OCI-LY1 (cell line): Measurements from ENCODE around the gene RDH13.

ENCODE experiments used
- H2AFZ ChIP-seq: fragments of 200-600 bp; sonication (generic), shearing (Covaris generic); 2 replicates; pipeline ENCODE4 v1.6.0; 2014; ENCODE audit warnings: antibody characterized with exemption, mild to moderate bottlenecking, low read length
- H3F3A ChIP-seq: fragments of 200-600 bp; sonication (generic), shearing (Covaris generic); 2 replicates; pipeline ENCODE4 v1.6.0; 2014; ENCODE audit warnings: mild to moderate bottlenecking, antibody characterized with exemption, low read length, moderate library complexity; ENCODE audit not compliant: insufficient read depth
- H3K27ac ChIP-seq: fragments of 200-600 bp; sonication (generic); 2 replicates; pipeline ENCODE4 v1.5.1; 2014; ENCODE audit warnings: low read length, mixed run types, mild to moderate bottlenecking, low read depth; ENCODE audit not compliant: poor library complexity, severe bottlenecking
- H3K27me3 ChIP-seq: fragments of 200-600 bp; sonication (generic); 2 replicates; pipeline ENCODE4 v1.6.0; 2014; ENCODE audit warnings: antibody characterized with exemption, mild to moderate bottlenecking, low read length, moderate library complexity; ENCODE audit not compliant: insufficient read depth
- H3K36me3 ChIP-seq: fragments of 200-600 bp; sonication (generic); 2 replicates; pipeline ENCODE4 v1.6.1; 2014; ENCODE audit warnings: mild to moderate bottlenecking, antibody characterized with exemption, low read length, moderate library complexity, mixed read lengths; ENCODE audit not compliant: insufficient read depth
- H3K4me1 ChIP-seq: fragments of 200-600 bp; sonication (generic); 2 replicates; pipeline ENCODE4 v1.5.1; 2014; ENCODE audit warnings: mild to moderate bottlenecking, low read length, moderate library complexity; ENCODE audit not compliant: insufficient read depth, severe bottlenecking
- H3K4me2 ChIP-seq: fragments of 200-600 bp; sonication (generic), shearing (Covaris generic); 2 replicates; pipeline ENCODE4 v1.6.1; 2014; ENCODE audit warnings: low read length
- H3K4me3 ChIP-seq: fragments of 200-600 bp; sonication (generic); 2 replicates; pipeline ENCODE4 v1.5.1; 2014; ENCODE audit warnings: low read length, low read depth, mild to moderate bottlenecking, mixed read lengths; ENCODE audit not compliant: poor library complexity, severe bottlenecking
- H3K79me2 ChIP-seq: fragments of 200-600 bp; shearing (Covaris generic); 2 replicates; pipeline ENCODE4 v1.6.1; 2016; ENCODE audit warnings: mixed run types, low read length, mixed read lengths; ENCODE audit not compliant: insufficient read depth
- H3K9ac ChIP-seq: fragments of 200-600 bp; sonication (generic), shearing (Covaris generic); 2 replicates; pipeline ENCODE4 v1.6.1; 2014; ENCODE audit warnings: mild to moderate bottlenecking, low read length, mixed read lengths
- H3K9me2 ChIP-seq: fragments of 200-600 bp; sonication (generic), shearing (Covaris generic); 2 replicates; pipeline ENCODE4 v1.6.1; 2014; ENCODE audit warnings: low read depth, mild to moderate bottlenecking, low read length, mixed read lengths
- H3K9me3 ChIP-seq: fragments of 200-600 bp; shearing (Covaris generic); 2 replicates; pipeline ENCODE4 v1.6.1; 2014; ENCODE audit warnings: low read length, mixed read lengths
- H4K20me1 ChIP-seq: fragments of 200-600 bp; sonication (generic), shearing (Covaris generic); 2 replicates; pipeline ENCODE4 v1.6.0; 2016; ENCODE audit warnings: mild to moderate bottlenecking, low read length; ENCODE audit not compliant: insufficient read depth
- EZH2 ChIP-seq: fragments of 200-600 bp; sonication (generic), shearing (Covaris generic); IDR thresholded peaks from 2 replicates; pipeline ENCODE4 v1.8.0; 2017; ENCODE audit warnings: borderline replicate concordance, mixed run types, mild to moderate bottlenecking, antibody characterized with exemption, low read length, moderate library complexity, mixed read lengths
- TF ChIP-seq, protein P1 (sequence below): fragments of 200-600 bp; sonication (generic), shearing (Covaris generic); IDR thresholded peaks from 2 replicates; pipeline ENCODE4 v1.5.1; 2017; ENCODE audit warnings: mild to moderate bottlenecking, antibody characterized with exemption, low read length, moderate library complexity, mixed read lengths

The RDH13 gene

GRCh38 chr19:55098716-55099556, 36.0 kb upstream of the RDH13 start:
- H3K9me2 ChIP-seq, result no peaks in the 10 kb centered on the region
- H3K4me1 ChIP-seq, result peaks cover 11% of the 10 kb centered on the region
- no peak overlapping the region for H3K27ac ChIP-seq
- H3K4me3 ChIP-seq, result no peak overlapping the region
- H2AFZ ChIP-seq, result no peak overlapping the region
- TF ChIP-seq, protein P1, sequence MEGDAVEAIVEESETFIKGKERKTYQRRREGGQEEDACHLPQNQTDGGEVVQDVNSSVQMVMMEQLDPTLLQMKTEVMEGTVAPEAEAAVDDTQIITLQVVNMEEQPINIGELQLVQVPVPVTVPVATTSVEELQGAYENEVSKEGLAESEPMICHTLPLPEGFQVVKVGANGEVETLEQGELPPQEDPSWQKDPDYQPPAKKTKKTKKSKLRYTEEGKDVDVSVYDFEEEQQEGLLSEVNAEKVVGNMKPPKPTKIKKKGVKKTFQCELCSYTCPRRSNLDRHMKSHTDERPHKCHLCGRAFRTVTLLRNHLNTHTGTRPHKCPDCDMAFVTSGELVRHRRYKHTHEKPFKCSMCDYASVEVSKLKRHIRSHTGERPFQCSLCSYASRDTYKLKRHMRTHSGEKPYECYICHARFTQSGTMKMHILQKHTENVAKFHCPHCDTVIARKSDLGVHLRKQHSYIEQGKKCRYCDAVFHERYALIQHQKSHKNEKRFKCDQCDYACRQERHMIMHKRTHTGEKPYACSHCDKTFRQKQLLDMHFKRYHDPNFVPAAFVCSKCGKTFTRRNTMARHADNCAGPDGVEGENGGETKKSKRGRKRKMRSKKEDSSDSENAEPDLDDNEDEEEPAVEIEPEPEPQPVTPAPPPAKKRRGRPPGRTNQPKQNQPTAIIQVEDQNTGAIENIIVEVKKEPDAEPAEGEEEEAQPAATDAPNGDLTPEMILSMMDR, result peak; percentile 48
- no peak for TF ChIP-seq EZH2
- H3K9ac ChIP-seq, result no peak overlapping the region
- no peaks in the 10 kb centered on the region for H3K27me3 ChIP-seq
- no peaks in the 10 kb centered on the region for H3F3A ChIP-seq
- peaks cover 26% of the 10 kb centered on the region for H3K36me3 ChIP-seq
- no peak overlapping the region for H3K4me2 ChIP-seq
- no peaks in the 10 kb centered on the region for H4K20me1 ChIP-seq
- H3K9me3 ChIP-seq, result peaks cover 4% of the 10 kb centered on the region; the same call in 1 of the 2 replicates
- H3K79me2 ChIP-seq, result no peaks in the 10 kb centered on the region

DNA sequence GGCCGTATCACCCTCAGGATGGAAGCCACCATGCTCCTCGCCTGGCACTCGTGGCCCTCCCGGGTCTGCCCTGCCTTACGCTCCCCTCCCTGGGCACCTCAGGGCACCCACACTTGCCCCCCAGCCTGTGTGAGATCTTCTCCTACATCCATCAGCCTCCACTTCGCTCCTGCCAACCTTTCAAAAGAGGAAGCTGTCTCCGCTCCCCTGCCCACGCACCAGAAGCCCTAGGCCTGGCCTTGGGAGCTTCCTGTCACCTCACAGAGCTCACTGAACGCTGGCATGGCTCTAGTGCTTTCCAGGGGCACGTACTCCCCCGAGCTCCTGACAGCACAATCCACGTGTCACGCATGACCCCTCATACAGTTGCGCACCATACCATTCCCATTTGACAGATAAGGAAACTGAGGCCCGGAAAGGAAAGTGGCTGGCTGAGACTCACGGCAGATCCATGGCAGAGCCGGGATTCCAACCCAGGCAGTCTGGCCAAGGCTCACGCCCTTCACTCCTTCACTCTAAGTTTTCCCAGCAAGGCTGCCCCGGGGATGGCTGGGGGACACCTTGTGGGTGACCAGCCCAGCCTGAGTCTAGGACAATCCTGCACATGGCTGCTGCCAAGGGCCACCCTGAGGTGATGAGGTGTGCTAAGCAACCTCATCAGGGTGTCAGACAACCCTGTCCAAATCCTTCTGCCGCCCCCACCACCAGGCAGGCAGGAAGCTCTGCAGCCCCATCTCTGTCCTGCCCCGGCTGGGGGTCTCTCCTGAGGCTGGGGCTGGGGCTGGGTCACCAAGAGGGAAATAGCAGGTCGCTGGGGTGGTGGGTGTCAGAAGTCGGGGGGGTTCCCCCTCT, 35.1 kb upstream of the RDH13 start:
- peaks cover 21% of the 10 kb centered on the region for H3K36me3 ChIP-seq
- H3K9me3 ChIP-seq, result no peaks in the 10 kb centered on the region; the same call in 1 of the 2 replicates
- H3K27me3 ChIP-seq, result no peaks in the 10 kb centered on the region
- H3K9ac ChIP-seq, result no peak overlapping the region; the same call in 1 of the 2 replicates
- no peaks in the 10 kb centered on the region for H3K79me2 ChIP-seq
- TF ChIP-seq EZH2, result no peak
- TF ChIP-seq, protein P1, result no peak
- H3K4me3 ChIP-seq, result no peak overlapping the region
- peak overlapping the region; percentile 21 for H3K27ac ChIP-seq
- H3F3A ChIP-seq, result no peaks in the 10 kb centered on the region
- H3K9me2 ChIP-seq, result no peaks in the 10 kb centered on the region
- H3K4me2 ChIP-seq, result no peak overlapping the region
- H3K4me1 ChIP-seq, result peaks cover 11% of the 10 kb centered on the region
- H2AFZ ChIP-seq, result no peak overlapping the region
- no peaks in the 10 kb centered on the region for H4K20me1 ChIP-seq

- peaks cover 12% of the 10 kb centered on the region; the same call in 1 of the 2 replicates for H3K36me3 ChIP-seq
- H3K4me1 ChIP-seq, result peaks cover 11% of the 10 kb centered on the region
- TF ChIP-seq, protein P1, result no peak; the same call in 1 of the 2 replicates
- TF ChIP-seq EZH2, result no peak
- H3K79me2 ChIP-seq, result no peaks in the 10 kb centered on the region
- no peaks in the 10 kb centered on the region for H3K9me3 ChIP-seq
- H3K27ac ChIP-seq, result no peak overlapping the region
- no peak overlapping the region for H3K4me3 ChIP-seq
- H3F3A ChIP-seq, result no peaks in the 10 kb centered on the region
- H3K9me2 ChIP-seq, result no peaks in the 10 kb centered on the region
- no peak overlapping the region for H3K9ac ChIP-seq
- no peak overlapping the region for H3K4me2 ChIP-seq
- H3K27me3 ChIP-seq, result no peaks in the 10 kb centered on the region
- no peaks in the 10 kb centered on the region for H4K20me1 ChIP-seq
- H2AFZ ChIP-seq, result no peak overlapping the region
These were observed 33.2 kb upstream of the RDH13 start for GRCh38 chr19:55096061-55096701.
